Esophagus squamous epithelium (tissue), 4 donors: Measurements from ENCODE around the gene FAM131C.
"Not testable (repeated sequence)": the region's sequence is repeated elsewhere in the genome, so short reads cannot be mapped to it uniquely, and the experiment has no call there.

Source experiments
- CTCF ChIP-seq, 6 experiments: fragments of 450-650 bp in 4 of 6; fragments of 200-600 bp in 2 of 6; sonication (generic) in 2 of 6; IDR thresholded peaks; one replicate each; pipeline ENCODE4 v1.5.1; 2016 to 2019; ENCODE audit warnings: antibody characterized with exemption in 6 of 6, mild to moderate bottlenecking in 4 of 6, moderate library complexity in 4 of 6
- POLR2A ChIP-seq, 4 donors: fragments of 450-650 bp; IDR thresholded peaks; one replicate each; pipeline ENCODE4 v1.6.1; 2017; ENCODE audit warnings: antibody characterized with exemption in 4 of 4, mild to moderate bottlenecking in 4 of 4, moderate library complexity in 3 of 4

GRCh38 chr1:16062687-16063075 is 10.8 kb downstream of the FAM131C start:
- TF ChIP-seq CTCF, POLR2A (IDR thresholded peaks at IDR 0.05): not testable (repeated sequence)
